CD4-positive, CD25-positive, alpha-beta regulatory T cell (primary cell): Measurements from ENCODE around the gene BCR. TPM values are rescaled to one million over a fixed set of nuclear protein-coding genes. Genes with fewer than 3 reads are reported as not detected.
A peak's percentile ranks its signal among the peaks of the same experiment; 100 is the strongest.

Source experiments
- ATAC-seq, 2 donors: fragments of 150-1000 bp; cut with Tn5 transposase; one replicate each; pipeline ENCODE4 v1.10.0; 2021; ENCODE audit warnings: low read depth in 2 of 2, moderate number of reproducible peaks in 2 of 2, moderate library complexity in 1 of 2
- DNase-seq, 3 donors: peaks; one replicate each; pipeline versions ENCODE4 v3.0.0 to v3.0.0-alpha.2; 2012 to 2022; ENCODE audit warnings: mixed read lengths in 1 of 3
- H3K27ac ChIP-seq: one replicate; pipeline ENCODE4 v1.7.0; 2013; ENCODE audit warnings: mild to moderate bottlenecking, low read length; ENCODE audit not compliant: insufficient read depth, poor library complexity, severe bottlenecking
- H3K27me3 ChIP-seq: one replicate; pipeline ENCODE4 v1.7.0; 2013; ENCODE audit warnings: low read length; ENCODE audit not compliant: control insufficient read depth, insufficient read depth
- H3K36me3 ChIP-seq: one replicate; pipeline ENCODE4 v1.7.0; 2013; ENCODE audit warnings: mild to moderate bottlenecking, low read length, moderate library complexity; ENCODE audit not compliant: control insufficient read depth, insufficient read depth
- H3K4me1 ChIP-seq: 2 replicates; pipeline ENCODE4 v1.7.0; 2013; ENCODE audit warnings: mild to moderate bottlenecking, low read length; ENCODE audit not compliant: insufficient read depth, control insufficient read depth, poor library complexity, severe bottlenecking
- H3K4me3 ChIP-seq: one replicate; pipeline ENCODE4 v1.7.0; 2013; ENCODE audit warnings: low read depth, mild to moderate bottlenecking, low read length, moderate library complexity
- H3K9me3 ChIP-seq, 2 experiments: 1 replicate in 1 of 2; 2 replicates in 1 of 2; pipeline ENCODE4 v1.7.0; 2013; ENCODE audit warnings: low read length in 2 of 2, mild to moderate bottlenecking in 1 of 2, moderate library complexity in 1 of 2; ENCODE audit not compliant: control insufficient read depth in 2 of 2
- H3K27ac Mint-ChIP-seq, 3 donors: one replicate each; pipeline ENCODE4 v1.8.0; 2020 to 2022; ENCODE audit warnings: mild to moderate bottlenecking in 3 of 3, mixed read lengths in 3 of 3, moderate library complexity in 2 of 3
- H3K27me3 Mint-ChIP-seq: one replicate; pipeline ENCODE4 v1.8.0; 2022; ENCODE audit warnings: mild to moderate bottlenecking, mixed read lengths
- H3K36me3 Mint-ChIP-seq: one replicate; pipeline ENCODE4 v1.8.0; 2020; ENCODE audit warnings: mixed read lengths
- H3K4me1 Mint-ChIP-seq, 4 donors: one replicate each; pipeline ENCODE4 v1.8.0; 2020 to 2022; ENCODE audit warnings: mixed read lengths in 4 of 4, mild to moderate bottlenecking in 1 of 4
- H3K4me3 Mint-ChIP-seq, 4 donors: one replicate each; pipeline ENCODE4 v1.8.0; 2020 to 2022; ENCODE audit warnings: mild to moderate bottlenecking in 4 of 4, mixed read lengths in 4 of 4, moderate library complexity in 3 of 4
- H3K9me3 Mint-ChIP-seq, 7 donors: one replicate each; pipeline ENCODE4 v1.8.0; 2020 to 2022; ENCODE audit warnings: mixed read lengths in 7 of 7, mild to moderate bottlenecking in 3 of 7, moderate library complexity in 2 of 7
- polyA plus RNA-seq, 4 donors: library from polyadenylated mRNA; unstranded; fragments of 300-500 nt; fragmentation: Illumina TruSeq; gene quantifications; one replicate each; pipeline ENCODE4 v1.2.3, GENCODE V29; 2021
- total RNA-seq: library from RNA; stranded (reverse); gene quantifications from one replicate; pipeline ENCODE4 v1.2.3, GENCODE V29; 2022

Gene BCR
- total and polyA plus RNA-seq, 5 donors from 2014 or later: 2.6 to 66.3 (median 2.8) TPM

GRCh38 chr22:23137905-23138561, 42.3 kb upstream of the BCR start:
- H3K36me3 Mint-ChIP-seq: no peaks in the 10 kb centered on the region
- H3K27me3 Mint-ChIP-seq: peaks cover 6% of the 10 kb centered on the region
- Histone ChIP-seq H3K4me1 (peaks cover 42% of the 10 kb centered on the region), H3K9me3 (no peaks in the 10 kb centered on the region), H3K27me3 (no peaks in the 10 kb centered on the region), H3K36me3 (no peaks in the 10 kb centered on the region), H3K27ac (peak overlapping the region; percentile 71), H3K4me3 (peak overlapping the region; percentile 39)
- DNase-seq (peak in 2 of 3 donors; percentile 51 to 79), ATAC-seq (peak; percentile 10 to 24)
- peak overlapping the region; percentile 58 to 83 (median 73) for H3K4me3 Mint-ChIP-seq
- H3K9me3 Mint-ChIP-seq: no peaks in the 10 kb centered on the region
- H3K4me1 Mint-ChIP-seq: peaks cover 12 to 62% (median 25%) of the 10 kb centered on the region in 4 donors
- peak overlapping the region; percentile 93 to 99 (median 94) for H3K27ac Mint-ChIP-seq

GRCh38 chr22:23138584-23139435, 41.5 kb upstream of the BCR start:
- Histone ChIP-seq H3K36me3 (no peaks in the 10 kb centered on the region), H3K4me3 (no peak overlapping the region), H3K27me3 (no peaks in the 10 kb centered on the region), H3K4me1 (peaks cover 49% of the 10 kb centered on the region), H3K9me3 (no peaks in the 10 kb centered on the region), H3K27ac (peak overlapping the region; percentile 71)
- H3K4me1 Mint-ChIP-seq: peaks cover 16 to 68% (median 31%) of the 10 kb centered on the region in 4 donors
- DNase-seq (no peak), ATAC-seq (no peak)
- no peaks in the 10 kb centered on the region for H3K9me3 Mint-ChIP-seq
- H3K36me3 Mint-ChIP-seq: no peaks in the 10 kb centered on the region
- peak overlapping the region; percentile 26 to 83 (median 34) for H3K4me3 Mint-ChIP-seq
- H3K27me3 Mint-ChIP-seq: peaks cover 6% of the 10 kb centered on the region
- H3K27ac Mint-ChIP-seq: peak overlapping the region; percentile 93 to 99 (median 94)

- Mint-ChIP-seq H3K27me3 (peaks cover 6% of the 10 kb centered on the region), H3K4me3 (peak overlapping the region in 1 of 4 donors; percentile 58), H3K9me3 (no peaks in the 10 kb centered on the region), H3K36me3 (no peaks in the 10 kb centered on the region), H3K27ac (peak overlapping the region in 2 of 3 donors; percentile 25 to 96), H3K4me1 (peaks cover 21 to 83% (median 41%) of the 10 kb centered on the region in 4 donors)
- Histone ChIP-seq H3K27me3 (no peaks in the 10 kb centered on the region), H3K4me1 (peaks cover 63% of the 10 kb centered on the region), H3K9me3 (no peaks in the 10 kb centered on the region), H3K4me3 (no peak overlapping the region), H3K36me3 (no peaks in the 10 kb centered on the region), H3K27ac (no peak overlapping the region)
- ATAC-seq (no peak), DNase-seq (no peak)
These were observed 39.9 kb upstream of the BCR start for GRCh38 chr22:23140385-23140784.

GRCh38 chr22:23142546-23143105, 37.7 kb upstream of the BCR start:
- Mint-ChIP-seq H3K36me3 (no peaks in the 10 kb centered on the region), H3K27me3 (peaks cover 6% of the 10 kb centered on the region), H3K4me3 (peak overlapping the region; percentile 81 to 92 (median 86)), H3K4me1 (peaks cover 21 to 71% (median 40%) of the 10 kb centered on the region in 4 donors), H3K9me3 (no peaks in the 10 kb centered on the region), H3K27ac (peak overlapping the region; percentile 84 to 96 (median 93))
- ATAC-seq (no peak), DNase-seq (no peak)
- H3K4me3 ChIP-seq: no peak overlapping the region
- peak overlapping the region; percentile 81 for H3K27ac ChIP-seq
- H3K36me3 ChIP-seq: no peaks in the 10 kb centered on the region
- no peaks in the 10 kb centered on the region for H3K27me3 ChIP-seq
- H3K4me1 ChIP-seq: peaks cover 53% of the 10 kb centered on the region
- no peaks in the 10 kb centered on the region for H3K9me3 ChIP-seq

- no peaks in the 10 kb centered on the region for H3K36me3 Mint-ChIP-seq
- Histone ChIP-seq H3K27ac (peak overlapping the region; percentile 81), H3K9me3 (no peaks in the 10 kb centered on the region), H3K4me3 (no peak overlapping the region), H3K27me3 (no peaks in the 10 kb centered on the region), H3K4me1 (peaks cover 48% of the 10 kb centered on the region), H3K36me3 (no peaks in the 10 kb centered on the region)
- peak overlapping the region in 2 of 3 donors; percentile 93 to 96 for H3K27ac Mint-ChIP-seq
- peak overlapping the region in 3 of 4 donors; percentile 8 to 85 (median 68) for H3K4me3 Mint-ChIP-seq
- peaks cover 6% of the 10 kb centered on the region for H3K27me3 Mint-ChIP-seq
- no peaks in the 10 kb centered on the region for H3K9me3 Mint-ChIP-seq
- no peak for DNase-seq
- peaks cover 18 to 66% (median 35%) of the 10 kb centered on the region in 4 donors for H3K4me1 Mint-ChIP-seq
- no peak for ATAC-seq
These were observed 37.2 kb upstream of the BCR start for GRCh38 chr22:23143119-23143518.

GRCh38 chr22:23144432-23144831, 35.9 kb upstream of the BCR start:
- Histone ChIP-seq H3K4me3 (peak overlapping the region; percentile 67), H3K27ac (peak overlapping the region; percentile 83), H3K9me3 (no peaks in the 10 kb centered on the region), H3K4me1 (peaks cover 39% of the 10 kb centered on the region), H3K27me3 (no peaks in the 10 kb centered on the region), H3K36me3 (no peaks in the 10 kb centered on the region)
- peak overlapping the region; percentile 88 to 96 (median 90) for H3K27ac Mint-ChIP-seq
- peaks cover 6% of the 10 kb centered on the region for H3K27me3 Mint-ChIP-seq
- H3K4me1 Mint-ChIP-seq: peaks cover 15 to 53% (median 31%) of the 10 kb centered on the region in 4 donors
- H3K9me3 Mint-ChIP-seq: no peaks in the 10 kb centered on the region
- H3K36me3 Mint-ChIP-seq: no peaks in the 10 kb centered on the region
- peak overlapping the region; percentile 76 to 86 (median 84) for H3K4me3 Mint-ChIP-seq
- ATAC-seq (no peak), DNase-seq (no peak)

- Histone ChIP-seq H3K4me3 (peak within 1 kb of the TSS; percentile 67), H3K36me3 (no peaks in the 10 kb centered on the region), H3K9me3 (no peaks in the 10 kb centered on the region), H3K4me1 (peaks cover 39% of the 10 kb centered on the region), H3K27ac (peak within 1 kb of the TSS; percentile 83), H3K27me3 (no peaks in the 10 kb centered on the region)
- Mint-ChIP-seq H3K27me3 (peaks cover 6% of the 10 kb centered on the region), H3K4me3 (peak within 1 kb of the TSS; percentile 84 to 93 (median 86)), H3K27ac (peak within 1 kb of the TSS; percentile 88 to 96 (median 91)), H3K4me1 (peaks cover 15 to 47% (median 31%) of the 10 kb centered on the region in 4 donors), H3K9me3 (no peaks in the 10 kb centered on the region), H3K36me3 (no peaks in the 10 kb centered on the region)
- ATAC-seq (peak; percentile 54 to 57), DNase-seq (peak; percentile 87 to 97 (median 92))
These were observed 35.1 kb upstream of the BCR start, which contains the start of gene RAB36 for GRCh38 chr22:23144932-23145877. Gene RAB36 (plus strand): TSS chr22:23145477. CDS start chr22:23146617, 1,140 bp downstream.
